B cell (primary cell): Measurements from ENCODE around the gene CBX8. TPM values are rescaled to one million over a fixed set of nuclear protein-coding genes. Genes with fewer than 3 reads are reported as not detected.

Experiments used
- ATAC-seq: fragments of 200-7000 bp; cut with Tn5 transposase; one replicate; pipeline ENCODE4 v1.10.0; 2021; ENCODE audit warnings: low read depth, mild to moderate bottlenecking, moderate number of reproducible peaks, moderate library complexity
- CTCF ChIA-PET: fragments of 350-600 bp; sonication (Branson Sonifier 250); formaldehyde crosslinking; loops from one replicate; lab custom pipeline; 2021; ENCODE audit warnings: antibody characterized with exemption, inconsistent platforms; lab: Charles Lee
- POLR2A ChIA-PET: fragments of 350-600 bp; sonication (Branson Sonifier 250); formaldehyde crosslinking; loops from one replicate; lab custom pipeline; 2021; ENCODE audit warnings: antibody characterized with exemption; lab: Charles Lee
- DNase-seq: peaks from one replicate; pipeline ENCODE4 v3.0.0; 2013
- H2AFZ ChIP-seq: 2 replicates; pipeline ENCODE4 v1.6.1; 2012; ENCODE audit warnings: mild to moderate bottlenecking, low read depth, low read length; ENCODE audit not compliant: insufficient read depth, poor library complexity, severe bottlenecking
- H3K27ac ChIP-seq, 2 donors: 1 replicate in 1 of 2; 2 replicates in 1 of 2; pipeline ENCODE4 v1.5.1; 2012 to 2013; ENCODE audit warnings: low read length in 2 of 2, mild to moderate bottlenecking in 2 of 2, moderate library complexity in 1 of 2
- H3K27me3 ChIP-seq, 4 experiments: fragments of 200-600 bp in 1 of 4; sonication (generic) in 1 of 4; replicated peaks in 1 of 4; 1 replicate in 2 of 4; 2 replicates in 2 of 4; pipeline versions ENCODE4 v1.6.1 to v1.7.0; 2013 to 2016; ENCODE audit warnings: low read length in 3 of 4, mild to moderate bottlenecking in 2 of 4, mixed read lengths in 1 of 4, moderate library complexity in 1 of 4; ENCODE audit not compliant: insufficient read depth in 4 of 4, control insufficient read depth in 3 of 4; ENCODE audit errors: control extremely low read depth in 1 of 4
- H3K36me3 ChIP-seq, 2 experiments: replicated peaks in 1 of 2; 1 replicate in 1 of 2; 2 replicates in 1 of 2; pipeline versions ENCODE4 v1.6.1 to v1.7.1; 2013; ENCODE audit warnings: low read length in 1 of 2; ENCODE audit not compliant: insufficient read depth in 2 of 2, control insufficient read depth in 1 of 2; ENCODE audit errors: control extremely low read depth in 1 of 2, extremely low read depth in 1 of 2
- H3K4me1 ChIP-seq, 2 donors: fragments of 200-600 bp in 1 of 2; sonication (generic) in 1 of 2; 1 replicate in 1 of 2; 2 replicates in 1 of 2; pipeline versions ENCODE4 v1.5.1 to v1.6.1; 2013 to 2017; ENCODE audit warnings: low read length in 2 of 2; ENCODE audit not compliant: control insufficient read depth in 2 of 2, insufficient read depth in 2 of 2
- H3K4me2 ChIP-seq: replicated peaks from 2 replicates; pipeline ENCODE3; 2012; ENCODE audit warnings: mild to moderate bottlenecking, low read depth, low read length; ENCODE audit not compliant: poor library complexity, severe bottlenecking
- H3K4me3 ChIP-seq, 5 experiments: fragments of 200-600 bp in 1 of 5; sonication (generic) in 1 of 5; 1 replicate in 3 of 5; 2 replicates in 2 of 5; pipeline versions ENCODE4 v1.5.1 to v1.7.0; 2011 to 2016; ENCODE audit warnings: low read length in 4 of 5, mild to moderate bottlenecking in 4 of 5, low read depth in 2 of 5, control low read depth in 1 of 5, moderate library complexity in 1 of 5; ENCODE audit not compliant: insufficient read depth in 1 of 5; ENCODE audit errors: control extremely low read depth in 1 of 5, extremely low read depth in 1 of 5
- H3K79me2 ChIP-seq: fragments of 200-600 bp; sonication (generic); one replicate; pipeline ENCODE4 v1.6.0; 2016; ENCODE audit warnings: low read length; ENCODE audit not compliant: control insufficient read depth, insufficient read depth
- H3K9ac ChIP-seq: fragments of 200-600 bp; sonication (generic); 2 replicates; pipeline ENCODE4 v1.6.1; 2017; ENCODE audit warnings: mild to moderate bottlenecking, low read length, moderate library complexity
- H3K9me3 ChIP-seq, 3 donors: one replicate each; pipeline versions ENCODE4 v1.6.1 to v1.7.1; 2013; ENCODE audit warnings: low read length in 2 of 3; ENCODE audit not compliant: control insufficient read depth in 2 of 3, insufficient read depth in 1 of 3; ENCODE audit errors: control extremely low read depth in 1 of 3
- H4K20me1 ChIP-seq: 2 replicates; pipeline ENCODE4 v1.6.0; 2012; ENCODE audit warnings: mild to moderate bottlenecking, low read length; ENCODE audit not compliant: insufficient read depth, control insufficient read depth, poor library complexity, severe bottlenecking
- H3K27ac Mint-ChIP-seq: one replicate; pipeline ENCODE4 v1.8.0; 2021; ENCODE audit warnings: mixed read lengths
- H3K27me3 Mint-ChIP-seq: one replicate; pipeline ENCODE4 v1.8.0; 2021; ENCODE audit warnings: mixed read lengths
- H3K4me1 Mint-ChIP-seq: one replicate; pipeline ENCODE4 v1.8.0; 2021; ENCODE audit warnings: mixed read lengths
- H3K4me3 Mint-ChIP-seq: one replicate; pipeline ENCODE4 v1.8.0; 2021; ENCODE audit warnings: mixed read lengths
- H3K9me3 Mint-ChIP-seq: one replicate; pipeline ENCODE4 v1.8.0; 2022; ENCODE audit warnings: mixed read lengths; ENCODE audit not compliant: insufficient read depth
- EZH2 ChIP-seq: IDR thresholded peaks from 2 replicates; pipeline ENCODE4 v1.6.1; 2012; ENCODE audit warnings: borderline replicate concordance, low read depth, mild to moderate bottlenecking, moderate library complexity, low read length; ENCODE audit not compliant: insufficient read depth, poor library complexity, severe bottlenecking
- WGBS: methylation state at CpG from one replicate; pipeline ENCODE4 v1.1.5; 2013; ENCODE audit warnings: missing lambda C conversion rate; ENCODE audit not compliant: insufficient coverage; 5-methylcytosine and 5-hydroxymethylcytosine counted together
- intact Hi-C: fragments of 100-400 bp; cut with micrococcal nuclease; formaldehyde crosslinking; loops from one replicate; pipeline ENCODE4 v1.10.0; 2022
- polyA plus RNA-seq: library from polyadenylated mRNA; depleted of rRNA; stranded (reverse); fragments of >200 nt; gene quantifications from 2 replicates; pipeline ENCODE4 v1.2.3, GENCODE V29; 2012
- total RNA-seq, 2 donors: library from RNA; stranded (reverse); fragments of 120-200 nt in 1 of 2; gene quantifications; 1 replicate in 1 of 2; 2 replicates in 1 of 2; pipeline versions ENCODE4 v1.2.3 to v1.2.4, GENCODE V29; 2013 to 2022
- TF ChIP-seq, protein P1 (sequence below): fragments of 200-600 bp; IDR thresholded peaks from one replicate; pipeline ENCODE4 v1.8.0; 2022; ENCODE audit warnings: antibody characterized with exemption, mild to moderate bottlenecking

The CBX8 gene
- total and polyA plus RNA-seq, 2 donors (not counting 1 experiment from before 2014, with no cell fraction given), result 0.31 to 6.8 TPM

GRCh38 chr17:79783891-79784290, 13.0 kb downstream of the CBX8 start:
- H2AFZ ChIP-seq, result no peak overlapping the region
- Mint-ChIP-seq H3K27ac (no peak overlapping the region), H3K9me3 (no peaks in the 10 kb centered on the region), H3K4me1 (peaks cover 11% of the 10 kb centered on the region), H3K4me3 (no peak overlapping the region), H3K27me3 (peaks cover 73% of the 10 kb centered on the region)
- peaks cover 12 to 24% of the 10 kb centered on the region in 2 donors for H3K4me1 ChIP-seq
- H3K27me3 ChIP-seq, result peaks cover 0 to 76% (median 36%) of the 10 kb centered on the region in 4 experiments
- no peaks in the 10 kb centered on the region for H3K36me3 ChIP-seq
- intact Hi-C loops, result no loop called here
- H4K20me1 ChIP-seq, result no peaks in the 10 kb centered on the region
- TF ChIP-seq, protein P1, sequence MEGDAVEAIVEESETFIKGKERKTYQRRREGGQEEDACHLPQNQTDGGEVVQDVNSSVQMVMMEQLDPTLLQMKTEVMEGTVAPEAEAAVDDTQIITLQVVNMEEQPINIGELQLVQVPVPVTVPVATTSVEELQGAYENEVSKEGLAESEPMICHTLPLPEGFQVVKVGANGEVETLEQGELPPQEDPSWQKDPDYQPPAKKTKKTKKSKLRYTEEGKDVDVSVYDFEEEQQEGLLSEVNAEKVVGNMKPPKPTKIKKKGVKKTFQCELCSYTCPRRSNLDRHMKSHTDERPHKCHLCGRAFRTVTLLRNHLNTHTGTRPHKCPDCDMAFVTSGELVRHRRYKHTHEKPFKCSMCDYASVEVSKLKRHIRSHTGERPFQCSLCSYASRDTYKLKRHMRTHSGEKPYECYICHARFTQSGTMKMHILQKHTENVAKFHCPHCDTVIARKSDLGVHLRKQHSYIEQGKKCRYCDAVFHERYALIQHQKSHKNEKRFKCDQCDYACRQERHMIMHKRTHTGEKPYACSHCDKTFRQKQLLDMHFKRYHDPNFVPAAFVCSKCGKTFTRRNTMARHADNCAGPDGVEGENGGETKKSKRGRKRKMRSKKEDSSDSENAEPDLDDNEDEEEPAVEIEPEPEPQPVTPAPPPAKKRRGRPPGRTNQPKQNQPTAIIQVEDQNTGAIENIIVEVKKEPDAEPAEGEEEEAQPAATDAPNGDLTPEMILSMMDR, result no peak
- no peak for TF ChIP-seq EZH2
- no peak overlapping the region for H3K9ac ChIP-seq
- POLR2A ChIA-PET, result no interaction called here
- no peak overlapping the region for H3K4me2 ChIP-seq
- H3K9me3 ChIP-seq, result peaks cover 0 to 11% (median 0%) of the 10 kb centered on the region in 3 donors
- CTCF ChIA-PET, result no interaction called here
- no peak overlapping the region for H3K27ac ChIP-seq
- no peak overlapping the region for H3K4me3 ChIP-seq
- 98% methylated on average over 18 of the region's 18 CpGs for WGBS
- no peak for DNase-seq
- H3K79me2 ChIP-seq, result no peaks in the 10 kb centered on the region
- ATAC-seq, result no peak

- peaks cover 64% of the 10 kb centered on the region for H3K27me3 Mint-ChIP-seq
- POLR2A ChIA-PET, result interaction anchor here (0.5 to 1.0 kb wide), 4 partner anchors 16 to 215 kb away, joined by 3 to 5 read pairs (median 3); no protein-coding TSS in a partner anchor
- no peak overlapping the region for H3K4me3 Mint-ChIP-seq
- WGBS, result 63% methylated on average over 17 of the region's 27 CpGs
- no peaks in the 10 kb centered on the region for H3K9me3 Mint-ChIP-seq
- Histone ChIP-seq H4K20me1 (no peaks in the 10 kb centered on the region), H3K36me3 (no peaks in the 10 kb centered on the region), H3K9me3 (peaks cover 0 to 20% (median 0%) of the 10 kb centered on the region in 3 donors), H2AFZ (no peak overlapping the region), H3K27me3 (peaks cover 0 to 72% (median 33%) of the 10 kb centered on the region in 4 experiments), H3K9ac (no peak overlapping the region), H3K4me3 (no peak overlapping the region), H3K27ac (no peak overlapping the region), H3K4me2 (no peak overlapping the region), H3K4me1 (peaks cover 23 to 35% of the 10 kb centered on the region in 2 donors), H3K79me2 (no peaks in the 10 kb centered on the region)
- TF ChIP-seq EZH2, result no peak
- TF ChIP-seq, protein P1, result no peak
- intact Hi-C loops, result no loop called here
- no peak overlapping the region for H3K27ac Mint-ChIP-seq
- H3K4me1 Mint-ChIP-seq, result peaks cover 19% of the 10 kb centered on the region
- ATAC-seq, result no peak
- no peak for DNase-seq
- CTCF ChIA-PET, result interaction anchor here (1.1 to 8.2 kb wide), 2 partner anchors 8 to 40 kb away, joined by 3 to 30 read pairs; no protein-coding TSS in a partner anchor
Measured at GRCh38 chr17:79781736-79782575, 14.9 kb downstream of the CBX8 start.
